Measurements from ENCODE around the gene PRKAR2B.

- TF ChIP-seq EZH2 (IDR thresholded peaks at IDR 0.05; ENCODE audit: borderline replicate concordance, insufficient read depth, low read depth, low read length, poor library complexity, severe bottlenecking): no peak
- no peak for TF ChIP-seq CTCF (IDR thresholded peaks at IDR 0.05)
Observed at GRCh38 chr7:107034553-107034952, 10.0 kb upstream of the PRKAR2B start.
